Liver (tissue), 3 donors: ENCODE data around the gene TIMP3.

Experiments used
- CTCF ChIP-seq: fragments of 150-350 bp; IDR thresholded peaks from 2 replicates; pipeline ENCODE4 v1.5.1; 2017; ENCODE audit warnings: improper control_type of control experiment, low read depth, low read length; ENCODE audit not compliant: missing input control
- EGR1 ChIP-seq, 2 donors: IDR thresholded peaks; 2 replicates each; pipeline ENCODE4 v1.6.1; 2016 to 2018; ENCODE audit warnings: antibody characterized with exemption in 2 of 2, low read depth in 2 of 2
- GABPA ChIP-seq, 2 donors: IDR thresholded peaks in 1 of 2; conservative IDR thresholded peaks in 1 of 2; 2 replicates each; pipeline ENCODE4 v1.6.1; 2016; ENCODE audit warnings: antibody characterized with exemption in 2 of 2, mild to moderate bottlenecking in 1 of 2, moderate library complexity in 1 of 2
- JUND ChIP-seq, 2 donors: IDR thresholded peaks; 2 replicates each; pipeline ENCODE4 v1.6.1; 2016; ENCODE audit warnings: antibody characterized with exemption in 2 of 2
- MAX ChIP-seq: IDR thresholded peaks from 2 replicates; pipeline ENCODE4 v1.6.1; 2016; ENCODE audit warnings: antibody characterized with exemption
- NR2F2 ChIP-seq: IDR thresholded peaks from 2 replicates; pipeline ENCODE4 v1.6.1; 2016; ENCODE audit warnings: antibody characterized with exemption
- RAD21 ChIP-seq, 2 donors: IDR thresholded peaks; 2 replicates each; pipeline ENCODE4 v1.6.1; 2016; ENCODE audit warnings: antibody characterized with exemption in 2 of 2, mild to moderate bottlenecking in 2 of 2
- RXRA ChIP-seq, 2 donors: IDR thresholded peaks; 2 replicates each; pipeline ENCODE4 v1.6.1; 2017 to 2018; ENCODE audit warnings: antibody characterized with exemption in 2 of 2, mild to moderate bottlenecking in 1 of 2
- SP1 ChIP-seq: IDR thresholded peaks from 2 replicates; pipeline ENCODE4 v1.6.1; 2018; ENCODE audit warnings: antibody characterized with exemption, mild to moderate bottlenecking
- TAF1 ChIP-seq: conservative IDR thresholded peaks from 2 replicates; pipeline ENCODE4 v1.6.1; 2016; ENCODE audit warnings: antibody characterized with exemption, mild to moderate bottlenecking
- YY1 ChIP-seq: IDR thresholded peaks from 2 replicates; pipeline ENCODE4 v1.6.1; 2016; ENCODE audit warnings: antibody characterized with exemption, mild to moderate bottlenecking
- TF ChIP-seq, protein P1 (sequence below): IDR thresholded peaks from 2 replicates; pipeline ENCODE4 v1.6.1; 2016; ENCODE audit warnings: antibody characterized with exemption, mild to moderate bottlenecking
- TF ChIP-seq, protein P2 (sequence below): IDR thresholded peaks from 2 replicates; pipeline ENCODE4 v1.6.1; 2016; ENCODE audit warnings: antibody characterized with exemption
- donor health status: healthy.
- donor health status: healthy.

- no peak for TF ChIP-seq CTCF
- TF ChIP-seq, protein P1, sequence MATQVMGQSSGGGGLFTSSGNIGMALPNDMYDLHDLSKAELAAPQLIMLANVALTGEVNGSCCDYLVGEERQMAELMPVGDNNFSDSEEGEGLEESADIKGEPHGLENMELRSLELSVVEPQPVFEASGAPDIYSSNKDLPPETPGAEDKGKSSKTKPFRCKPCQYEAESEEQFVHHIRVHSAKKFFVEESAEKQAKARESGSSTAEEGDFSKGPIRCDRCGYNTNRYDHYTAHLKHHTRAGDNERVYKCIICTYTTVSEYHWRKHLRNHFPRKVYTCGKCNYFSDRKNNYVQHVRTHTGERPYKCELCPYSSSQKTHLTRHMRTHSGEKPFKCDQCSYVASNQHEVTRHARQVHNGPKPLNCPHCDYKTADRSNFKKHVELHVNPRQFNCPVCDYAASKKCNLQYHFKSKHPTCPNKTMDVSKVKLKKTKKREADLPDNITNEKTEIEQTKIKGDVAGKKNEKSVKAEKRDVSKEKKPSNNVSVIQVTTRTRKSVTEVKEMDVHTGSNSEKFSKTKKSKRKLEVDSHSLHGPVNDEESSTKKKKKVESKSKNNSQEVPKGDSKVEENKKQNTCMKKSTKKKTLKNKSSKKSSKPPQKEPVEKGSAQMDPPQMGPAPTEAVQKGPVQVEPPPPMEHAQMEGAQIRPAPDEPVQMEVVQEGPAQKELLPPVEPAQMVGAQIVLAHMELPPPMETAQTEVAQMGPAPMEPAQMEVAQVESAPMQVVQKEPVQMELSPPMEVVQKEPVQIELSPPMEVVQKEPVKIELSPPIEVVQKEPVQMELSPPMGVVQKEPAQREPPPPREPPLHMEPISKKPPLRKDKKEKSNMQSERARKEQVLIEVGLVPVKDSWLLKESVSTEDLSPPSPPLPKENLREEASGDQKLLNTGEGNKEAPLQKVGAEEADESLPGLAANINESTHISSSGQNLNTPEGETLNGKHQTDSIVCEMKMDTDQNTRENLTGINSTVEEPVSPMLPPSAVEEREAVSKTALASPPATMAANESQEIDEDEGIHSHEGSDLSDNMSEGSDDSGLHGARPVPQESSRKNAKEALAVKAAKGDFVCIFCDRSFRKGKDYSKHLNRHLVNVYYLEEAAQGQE: no peak
- no peak for TF ChIP-seq TAF1
- no peak for TF ChIP-seq RXRA (IDR thresholded peaks at IDR 0.05)
- no peak for TF ChIP-seq JUND (IDR thresholded peaks at IDR 0.05)
- TF ChIP-seq, protein P2, sequence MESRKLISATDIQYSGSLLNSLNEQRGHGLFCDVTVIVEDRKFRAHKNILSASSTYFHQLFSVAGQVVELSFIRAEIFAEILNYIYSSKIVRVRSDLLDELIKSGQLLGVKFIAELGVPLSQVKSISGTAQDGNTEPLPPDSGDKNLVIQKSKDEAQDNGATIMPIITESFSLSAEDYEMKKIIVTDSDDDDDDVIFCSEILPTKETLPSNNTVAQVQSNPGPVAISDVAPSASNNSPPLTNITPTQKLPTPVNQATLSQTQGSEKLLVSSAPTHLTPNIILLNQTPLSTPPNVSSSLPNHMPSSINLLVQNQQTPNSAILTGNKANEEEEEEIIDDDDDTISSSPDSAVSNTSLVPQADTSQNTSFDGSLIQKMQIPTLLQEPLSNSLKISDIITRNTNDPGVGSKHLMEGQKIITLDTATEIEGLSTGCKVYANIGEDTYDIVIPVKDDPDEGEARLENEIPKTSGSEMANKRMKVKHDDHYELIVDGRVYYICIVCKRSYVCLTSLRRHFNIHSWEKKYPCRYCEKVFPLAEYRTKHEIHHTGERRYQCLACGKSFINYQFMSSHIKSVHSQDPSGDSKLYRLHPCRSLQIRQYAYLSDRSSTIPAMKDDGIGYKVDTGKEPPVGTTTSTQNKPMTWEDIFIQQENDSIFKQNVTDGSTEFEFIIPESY: no peak
- TF ChIP-seq NR2F2: no peak
- TF ChIP-seq GABPA (IDR thresholded peaks at IDR 0.05 in 1 of 2, conservative IDR thresholded peaks at IDR 0.05 in 1 of 2): no peak
- no peak for TF ChIP-seq RAD21 (IDR thresholded peaks at IDR 0.05)
- no peak for TF ChIP-seq MAX
- no peak for TF ChIP-seq EGR1 (IDR thresholded peaks at IDR 0.05; ENCODE audit: low read depth in 2 of 2)
- no peak for TF ChIP-seq SP1
- TF ChIP-seq YY1: no peak
Observed at GRCh38 chr22:32815943-32816342, 14.4 kb downstream of the TIMP3 start.
